Right atrium auricular region (tissue), 2 donors: ENCODE results near the gene SNX32. TPM values are rescaled to one million over a fixed set of nuclear protein-coding genes. Genes with fewer than 3 reads are reported as not detected.

Experiments used
- DNase-seq: peaks from one replicate; pipeline ENCODE4 v3.0.0-alpha.2; 2019; ENCODE audit warnings: low spot score
- H3K27ac ChIP-seq, 2 donors: fragments of 200-600 bp; sonication (generic); 1 replicate in 1 of 2; 2 replicates in 1 of 2; pipeline ENCODE4 v1.5.1; 2016 to 2019
- H3K27me3 ChIP-seq, 2 donors: fragments of 200-600 bp; sonication (generic); one replicate each; pipeline versions ENCODE4 v1.5.1 to v1.6.0; 2017 to 2019
- H3K36me3 ChIP-seq: fragments of 200-600 bp; sonication (generic); one replicate; pipeline ENCODE4 v1.5.1; 2016
- H3K4me1 ChIP-seq, 2 donors: fragments of 200-600 bp; sonication (generic); one replicate each; pipeline versions ENCODE4 v1.5.1 to v1.6.0; 2017 to 2019
- H3K4me3 ChIP-seq, 2 donors: fragments of 200-600 bp; sonication (generic); 1 replicate in 1 of 2; 2 replicates in 1 of 2; pipeline ENCODE4 v1.5.1; 2017 to 2019; ENCODE audit warnings: mild to moderate bottlenecking in 1 of 2, moderate library complexity in 1 of 2
- H3K9me3 ChIP-seq, 2 donors: fragments of 200-600 bp; sonication (generic); one replicate each; pipeline ENCODE4 v1.5.1; 2019
- total RNA-seq, 2 donors: library from RNA; depleted of rRNA; stranded (reverse); fragments of >200 nt; gene quantifications; one replicate each; pipeline ENCODE4 v1.1.0, GENCODE V29; 2016
- TF ChIP-seq, protein P1 (sequence below), 2 donors: fragments of 200-600 bp; sonication (generic); IDR thresholded peaks; one replicate each; pipeline ENCODE4 v1.5.1; 2019; ENCODE audit warnings: antibody characterized with exemption in 2 of 2

Gene SNX32
- total RNA-seq, 2 donors from 2014 or later: 0.20 to 0.37 TPM

DNA sequence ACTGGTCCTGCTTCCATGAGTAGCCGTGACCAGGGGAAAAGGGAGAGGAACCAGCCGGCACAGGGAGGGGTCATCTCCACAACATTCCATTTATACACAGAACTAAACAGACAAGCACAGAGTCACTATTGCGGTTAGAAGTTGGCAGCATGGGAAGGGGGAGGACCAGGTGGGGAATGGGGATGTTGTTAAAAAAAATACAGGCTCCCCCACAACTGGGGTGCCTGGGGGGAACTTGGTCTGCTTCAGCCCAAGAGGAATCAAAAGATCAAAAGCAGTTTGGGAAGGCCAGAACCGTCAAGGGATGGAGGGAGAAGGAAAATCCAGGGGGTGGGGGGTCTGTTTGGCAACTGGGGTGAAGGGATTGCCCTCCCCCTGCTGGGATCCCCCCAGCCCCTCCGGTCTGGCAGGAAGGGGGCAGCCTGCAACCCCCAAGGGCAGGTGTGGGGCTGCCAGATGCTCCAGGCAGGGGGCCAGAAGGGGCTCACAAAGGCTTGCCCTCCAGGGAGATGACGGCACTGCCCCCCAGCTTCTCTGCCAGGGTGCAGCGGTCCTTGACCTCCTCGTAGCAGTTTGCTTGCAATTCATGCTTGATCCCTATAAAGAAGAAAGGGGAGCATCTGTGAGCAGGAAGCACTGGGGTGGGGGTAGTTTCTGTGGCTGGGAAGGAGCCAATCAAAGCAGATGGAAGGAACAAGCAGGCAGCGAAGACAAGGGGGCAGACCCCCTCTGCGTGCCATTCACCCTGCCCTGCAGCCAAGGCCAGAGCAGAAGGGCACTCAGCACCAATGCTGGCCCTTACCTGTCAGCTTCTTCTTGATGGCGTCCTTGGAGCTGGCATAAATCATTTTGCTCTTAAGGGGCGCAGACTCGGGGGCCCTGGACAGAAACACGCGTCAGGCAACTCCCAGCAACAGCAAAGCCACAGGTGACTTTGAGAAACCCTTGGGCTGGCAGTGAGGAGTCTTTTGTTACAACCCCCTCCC is 21.4 kb downstream of the SNX32 start:
- no peak overlapping the region for H3K27ac ChIP-seq
- DNase-seq: no peak
- H3K4me3 ChIP-seq: no peak overlapping the region
- H3K9me3 ChIP-seq: peaks cover 0 to 7% of the 10 kb centered on the region in 2 donors
- TF ChIP-seq, protein P1, sequence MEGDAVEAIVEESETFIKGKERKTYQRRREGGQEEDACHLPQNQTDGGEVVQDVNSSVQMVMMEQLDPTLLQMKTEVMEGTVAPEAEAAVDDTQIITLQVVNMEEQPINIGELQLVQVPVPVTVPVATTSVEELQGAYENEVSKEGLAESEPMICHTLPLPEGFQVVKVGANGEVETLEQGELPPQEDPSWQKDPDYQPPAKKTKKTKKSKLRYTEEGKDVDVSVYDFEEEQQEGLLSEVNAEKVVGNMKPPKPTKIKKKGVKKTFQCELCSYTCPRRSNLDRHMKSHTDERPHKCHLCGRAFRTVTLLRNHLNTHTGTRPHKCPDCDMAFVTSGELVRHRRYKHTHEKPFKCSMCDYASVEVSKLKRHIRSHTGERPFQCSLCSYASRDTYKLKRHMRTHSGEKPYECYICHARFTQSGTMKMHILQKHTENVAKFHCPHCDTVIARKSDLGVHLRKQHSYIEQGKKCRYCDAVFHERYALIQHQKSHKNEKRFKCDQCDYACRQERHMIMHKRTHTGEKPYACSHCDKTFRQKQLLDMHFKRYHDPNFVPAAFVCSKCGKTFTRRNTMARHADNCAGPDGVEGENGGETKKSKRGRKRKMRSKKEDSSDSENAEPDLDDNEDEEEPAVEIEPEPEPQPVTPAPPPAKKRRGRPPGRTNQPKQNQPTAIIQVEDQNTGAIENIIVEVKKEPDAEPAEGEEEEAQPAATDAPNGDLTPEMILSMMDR (IDR thresholded peaks at IDR 0.05): no peak
- no peaks in the 10 kb centered on the region for H3K27me3 ChIP-seq
- peaks cover 53% of the 10 kb centered on the region for H3K36me3 ChIP-seq
- peaks cover 0 to 35% of the 10 kb centered on the region in 2 donors for H3K4me1 ChIP-seq

DNA sequence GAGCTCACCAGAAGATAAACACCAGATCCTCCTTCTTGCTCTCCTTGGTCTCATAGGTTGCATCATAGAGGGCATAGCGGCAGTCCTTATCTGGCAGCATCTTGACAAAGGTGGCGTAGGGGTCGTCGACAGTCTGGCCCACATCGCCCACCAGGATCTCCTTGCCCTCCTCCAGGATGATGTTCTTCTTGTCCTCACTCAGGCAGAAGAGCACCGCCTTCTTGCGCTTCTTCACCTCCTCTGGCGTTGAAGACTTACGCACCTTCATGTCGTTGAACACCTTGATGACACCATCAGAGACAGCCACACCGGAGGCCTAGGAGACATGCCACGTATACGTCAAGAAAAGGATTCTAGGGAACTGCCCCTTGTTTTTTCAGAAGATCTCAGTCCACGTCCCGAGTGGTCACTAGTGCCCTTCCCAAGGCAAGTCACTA is 22.2 kb downstream of the SNX32 start:
- Histone ChIP-seq H3K27ac (peak overlapping the region in 1 of 2 donors; percentile 96), H3K27me3 (no peaks in the 10 kb centered on the region), H3K36me3 (peaks cover 50% of the 10 kb centered on the region), H3K9me3 (peaks cover 0 to 7% of the 10 kb centered on the region in 2 donors), H3K4me3 (peak overlapping the region in 1 of 2 donors; percentile 98), H3K4me1 (peaks cover 0 to 36% of the 10 kb centered on the region in 2 donors)
- TF ChIP-seq, protein P1 (IDR thresholded peaks at IDR 0.05): no peak
- DNase-seq: no peak

DNA sequence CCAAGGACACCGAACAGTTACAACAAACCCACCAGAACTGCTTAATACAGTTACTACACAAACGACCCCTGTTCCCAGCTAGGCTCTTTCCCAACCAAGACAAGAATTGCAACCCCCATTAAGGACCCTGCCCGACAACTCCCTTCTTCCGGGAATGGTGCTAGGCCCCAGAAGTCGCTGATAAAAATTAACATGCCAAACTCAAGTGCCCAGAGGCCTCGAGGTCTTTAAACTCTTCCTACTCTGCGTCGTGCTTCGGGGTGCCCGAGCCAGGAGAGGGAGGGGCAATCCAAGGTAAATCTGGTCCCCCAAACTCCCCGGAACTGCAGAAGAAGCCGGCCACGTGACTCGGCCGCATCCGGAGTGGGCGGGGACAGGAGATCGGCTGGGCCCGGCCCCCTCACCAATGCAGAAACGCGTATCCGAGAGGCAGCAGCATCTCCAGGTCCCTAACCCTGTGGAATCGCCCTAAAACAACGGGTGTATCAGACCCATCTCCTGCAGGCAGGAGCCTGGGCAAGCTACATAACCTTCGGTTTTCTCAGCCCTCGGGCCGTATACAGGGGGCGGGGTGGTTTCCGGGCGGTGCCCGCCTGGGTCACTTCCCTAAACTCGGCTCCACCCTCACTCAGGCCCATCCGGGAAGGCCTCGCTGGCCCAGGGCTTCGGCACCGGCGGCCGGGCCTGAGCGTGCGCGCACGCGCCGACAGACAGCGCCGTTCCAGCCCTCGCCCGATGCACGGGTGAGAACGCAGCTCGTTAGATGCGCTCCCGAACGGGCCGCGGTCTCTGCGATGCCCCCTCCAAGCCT is 23.1 kb downstream of the SNX32 start:
- peaks cover 47% of the 10 kb centered on the region for H3K36me3 ChIP-seq
- peak overlapping the region; percentile 98 to 100 for H3K4me3 ChIP-seq
- TF ChIP-seq, protein P1 (IDR thresholded peaks at IDR 0.05): no peak
- peak; percentile 84 for DNase-seq
- H3K4me1 ChIP-seq: peaks cover 0 to 45% of the 10 kb centered on the region in 2 donors
- H3K9me3 ChIP-seq: no peaks in the 10 kb centered on the region
- H3K27me3 ChIP-seq: no peaks in the 10 kb centered on the region
- peak overlapping the region; percentile 96 for H3K27ac ChIP-seq

DNA sequence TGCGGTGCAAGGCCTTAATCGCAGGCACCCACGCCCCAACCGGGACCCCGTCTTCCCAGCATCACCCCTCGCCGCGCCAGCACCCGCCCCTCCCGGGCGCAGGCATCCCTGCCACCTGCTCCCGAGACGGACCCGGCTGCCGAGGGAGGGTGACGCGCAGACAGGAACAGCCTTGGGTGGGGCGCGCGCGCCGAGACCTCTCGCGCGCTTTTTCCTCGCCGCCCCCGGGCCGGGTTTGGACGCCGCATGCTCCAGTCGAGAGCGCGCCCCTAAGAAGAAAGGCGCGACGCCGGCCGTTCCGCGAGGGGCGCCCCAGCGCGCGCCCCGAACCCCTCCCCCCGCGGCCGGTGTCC is 23.7 kb downstream of the SNX32 start:
- DNase-seq: no peak
- H3K27me3 ChIP-seq: no peaks in the 10 kb centered on the region
- H3K36me3 ChIP-seq: peaks cover 47% of the 10 kb centered on the region
- H3K27ac ChIP-seq: peak overlapping the region; percentile 96
- TF ChIP-seq, protein P1 (IDR thresholded peaks at IDR 0.05): no peak
- peaks cover 0 to 51% of the 10 kb centered on the region in 2 donors for H3K4me1 ChIP-seq
- no peaks in the 10 kb centered on the region for H3K9me3 ChIP-seq
- H3K4me3 ChIP-seq: peak overlapping the region; percentile 98 to 100

DNA sequence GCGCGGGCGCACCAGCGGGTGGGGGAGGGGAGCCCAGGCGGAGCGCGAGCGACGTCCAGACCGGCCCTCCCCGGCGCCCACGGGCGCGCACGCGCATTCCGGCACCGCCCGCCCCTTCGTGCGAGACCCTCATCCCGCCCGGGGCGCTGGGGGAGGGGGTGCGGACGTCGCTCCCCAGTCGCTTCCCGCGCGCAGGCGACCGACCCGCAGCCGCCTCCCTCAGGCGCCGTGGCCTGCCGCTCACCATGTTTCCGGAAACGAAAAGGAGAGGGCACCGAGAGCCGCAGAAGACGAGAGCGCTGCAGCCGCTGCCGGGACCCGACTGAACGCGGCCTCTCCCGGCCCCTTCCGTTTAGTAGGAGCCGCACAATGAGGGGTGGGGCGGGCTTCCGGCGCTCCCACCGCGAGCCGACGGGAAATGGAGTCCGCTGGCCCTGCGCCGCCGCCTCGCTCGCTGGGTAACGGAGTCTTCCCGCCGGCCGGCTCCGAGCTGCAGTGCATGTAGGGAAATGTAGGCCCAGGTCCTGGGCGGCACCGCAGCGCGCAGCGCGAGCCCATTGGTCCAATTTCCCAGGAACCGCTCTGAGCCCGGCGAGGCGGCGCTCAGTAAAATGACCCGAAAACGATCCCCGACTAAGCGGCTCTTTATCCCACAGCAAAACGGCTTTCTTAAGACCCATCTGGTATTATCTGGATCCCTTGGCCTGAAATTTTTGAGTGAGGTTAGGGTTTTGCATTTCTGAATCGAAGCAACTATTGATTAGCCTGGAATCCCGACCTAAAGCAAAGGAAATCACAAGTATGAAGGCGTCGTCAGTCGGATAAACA is 24.3 kb downstream of the SNX32 start, which contains the start of gene CFL1:
CFL1 (minus strand) TSS at position 328 of the 828 bp plus-strand sequence; CDS start at position 247, 81 bp downstream.
- peak within 1 kb of the TSS; percentile 98 to 100 for H3K4me3 ChIP-seq
- TF ChIP-seq, protein P1 (IDR thresholded peaks at IDR 0.05): peak in 1 of 2 donors; percentile 10
- H3K9me3 ChIP-seq: no peaks in the 10 kb centered on the region
- DNase-seq: peak; percentile 99
- peaks cover 0 to 57% of the 10 kb centered on the region in 2 donors for H3K4me1 ChIP-seq
- H3K27ac ChIP-seq: peak within 1 kb of the TSS; percentile 96
- H3K36me3 ChIP-seq: peaks cover 47% of the 10 kb centered on the region
- no peaks in the 10 kb centered on the region for H3K27me3 ChIP-seq
